K562 (cell line): ENCODE measurements around the gene OPA1.

ENCODE experiments used
- CHD2 ChIP-seq: IDR thresholded peaks from 2 replicates; pipeline ENCODE4 v1.6.1; 2011; ENCODE audit warnings: low read depth, low read length
- YY1 ChIP-seq, 3 experiments: IDR thresholded peaks; 2 replicates each; pipeline ENCODE4 v1.6.1; 2011; ENCODE audit warnings: low read length in 2 of 3, mild to moderate bottlenecking in 2 of 3, moderate library complexity in 2 of 3, borderline replicate concordance in 1 of 3, control low read depth in 1 of 3, low read depth in 1 of 3; ENCODE audit not compliant: insufficient read depth in 3 of 3, insufficient replicate concordance in 2 of 3, control insufficient read depth in 1 of 3, insufficient read length in 1 of 3; ENCODE audit errors: extremely low read depth in 1 of 3

DNA sequence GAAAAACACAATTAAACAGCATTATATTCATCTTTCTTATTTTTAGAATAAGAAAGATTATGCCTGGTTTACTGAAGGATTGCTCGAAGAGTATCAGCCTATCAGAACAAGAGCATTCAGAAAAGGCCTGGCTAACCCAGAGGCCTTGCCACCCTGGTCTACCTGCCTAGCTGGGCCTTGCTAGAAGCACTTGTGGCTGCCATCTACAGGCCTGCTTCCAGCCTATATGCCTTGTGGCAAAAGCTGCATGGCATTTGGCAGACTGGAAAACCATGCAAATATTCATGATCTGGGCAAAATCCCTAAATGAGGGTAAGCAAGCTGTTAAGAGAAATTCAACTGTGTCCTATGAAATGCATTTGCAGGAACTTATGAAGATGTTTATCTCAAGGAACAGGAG is 29.0 kb upstream of the OPA1 start:
- no peak for TF ChIP-seq YY1 (IDR thresholded peaks at IDR 0.05; ENCODE audit: borderline replicate concordance in 1 of 3, control insufficient read depth in 1 of 3, extremely low read depth in 1 of 3, insufficient read depth in 3 of 3, insufficient read length in 1 of 3, insufficient replicate concordance in 2 of 3, low read depth in 1 of 3, low read length in 2 of 3)
- no peak for TF ChIP-seq CHD2
